ENCODE results near the gene KCNQ1OT1.
A peak's percentile ranks its signal among the peaks of the same experiment; 100 is the strongest.

The KCNQ1OT1 gene

GRCh38 chr11:2736577-2737225 is 36.9 kb upstream of the KCNQ1OT1 start:
- DNase-seq = no peak

DNA sequence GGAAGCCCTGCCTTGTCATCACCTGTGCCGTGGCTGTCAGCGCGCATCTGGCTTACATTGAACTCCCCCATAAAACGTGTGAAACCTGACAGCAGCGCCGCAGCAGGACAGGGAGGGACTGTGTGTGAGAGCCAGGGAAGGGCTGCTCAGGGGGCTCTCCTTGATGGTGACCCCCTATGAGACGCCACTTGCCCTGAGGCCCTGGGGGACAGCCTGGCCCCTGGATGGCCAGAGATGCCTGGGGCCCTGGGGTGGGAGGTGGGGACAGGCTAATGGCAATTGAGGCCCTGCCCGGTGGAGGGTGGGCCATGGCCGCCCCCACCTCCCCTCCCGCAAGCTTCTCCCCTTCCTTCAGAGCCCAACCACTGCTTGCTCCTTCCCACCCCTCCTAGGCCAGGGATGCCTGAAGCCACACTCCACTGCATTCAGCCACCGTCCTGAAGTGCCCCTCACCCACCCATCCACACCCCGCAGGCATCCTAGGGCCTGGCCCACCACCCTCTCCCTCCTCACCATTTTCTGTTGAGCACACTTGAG is 35.3 kb upstream of the KCNQ1OT1 start:
- DNase-seq = no peak

DNA sequence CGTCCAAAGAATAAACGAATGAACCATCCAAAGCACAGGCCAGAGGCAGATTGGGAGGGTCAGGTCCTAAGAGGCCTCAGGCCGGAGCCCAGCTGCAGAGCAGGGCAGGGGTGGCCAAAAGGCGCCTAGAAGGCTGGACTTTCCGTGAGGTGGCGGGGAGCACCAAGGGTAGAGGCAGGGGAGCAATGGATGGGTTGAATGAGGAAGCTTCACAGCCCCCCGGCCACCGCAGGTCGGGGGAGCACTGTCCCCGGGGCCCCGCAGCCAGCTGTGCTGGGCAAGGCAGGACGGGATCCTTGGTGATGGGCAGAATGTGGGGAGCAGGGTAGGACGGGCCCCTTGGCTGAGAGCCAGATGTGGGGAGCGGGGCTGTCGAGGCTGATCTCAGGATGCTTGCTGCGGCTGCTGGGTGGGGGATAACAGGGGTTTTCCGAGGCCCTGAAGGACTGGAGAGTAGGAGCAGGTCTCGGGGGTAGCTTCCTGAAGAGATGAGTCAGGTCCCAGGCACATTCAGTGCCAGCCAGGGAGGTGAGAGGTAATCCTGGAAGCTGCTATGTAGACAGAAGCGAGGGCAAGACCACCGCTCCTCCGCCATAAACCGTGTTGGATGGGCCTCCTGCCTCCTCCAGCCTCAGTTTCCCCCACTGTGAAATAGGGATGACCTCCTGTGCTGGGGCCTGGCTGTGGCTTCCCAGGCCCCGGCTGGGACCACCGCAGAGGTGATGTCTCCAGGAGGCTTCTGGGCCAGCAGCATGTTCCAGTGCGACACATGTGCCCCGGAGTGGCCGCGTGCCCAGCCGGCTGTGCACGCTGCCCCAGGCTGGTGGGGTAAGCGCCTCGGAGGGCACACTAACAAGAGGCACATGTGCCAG is 34.6 kb upstream of the KCNQ1OT1 start:
- no peak for DNase-seq

- DNase-seq = no peak
Measured at GRCh38 chr11:2732940-2733628, 33.3 kb upstream of the KCNQ1OT1 start.

- peak; percentile 63 to 74 for DNase-seq
Measured at GRCh38 chr11:2732261-2732939, 32.6 kb upstream of the KCNQ1OT1 start.

GRCh38 chr11:2731130-2732125 is 31.6 kb upstream of the KCNQ1OT1 start:
- no peak for DNase-seq

DNA sequence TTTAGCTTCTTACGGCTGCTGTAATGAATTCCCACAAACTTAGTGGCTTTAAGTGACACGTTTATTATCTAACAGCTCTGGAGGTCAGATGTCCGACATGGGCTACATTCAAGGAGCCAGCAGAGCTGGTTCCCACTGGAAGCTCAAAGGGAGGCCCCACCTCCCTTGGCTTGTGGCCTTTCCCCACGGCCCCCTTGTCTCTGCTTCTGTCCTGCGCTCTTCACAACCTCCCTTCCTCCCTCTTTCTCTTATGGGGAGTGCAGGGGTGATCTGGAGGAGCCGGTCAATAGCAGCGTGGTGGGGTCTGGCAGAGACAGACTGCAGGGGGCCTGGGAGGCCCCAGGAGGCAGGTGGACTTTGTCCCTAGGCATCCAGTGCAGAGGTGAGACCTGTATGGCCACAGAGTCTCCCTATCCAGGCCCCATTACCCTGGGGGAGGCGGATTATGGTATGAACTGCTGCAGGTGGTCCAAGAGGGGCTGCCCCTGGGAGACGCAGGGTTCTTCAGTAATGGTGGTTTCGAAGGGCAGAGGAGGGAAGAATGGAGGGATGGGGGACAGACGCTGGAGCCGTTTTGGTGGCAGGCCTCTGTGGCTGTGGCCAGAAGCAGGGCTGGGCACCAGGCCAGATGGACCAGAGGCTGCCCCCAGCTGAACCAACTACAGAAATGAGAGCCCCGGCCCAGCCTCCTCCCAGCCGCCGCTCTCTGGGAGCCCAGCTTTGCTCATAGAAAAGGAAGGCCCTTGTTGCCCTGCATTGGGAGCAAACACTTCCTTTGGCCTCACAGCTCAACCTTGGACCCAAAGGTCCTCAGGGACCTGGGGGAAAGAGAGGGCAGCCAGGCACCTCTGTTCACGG is 30.7 kb upstream of the KCNQ1OT1 start:
- peak; percentile 2 to 46 for DNase-seq

DNA sequence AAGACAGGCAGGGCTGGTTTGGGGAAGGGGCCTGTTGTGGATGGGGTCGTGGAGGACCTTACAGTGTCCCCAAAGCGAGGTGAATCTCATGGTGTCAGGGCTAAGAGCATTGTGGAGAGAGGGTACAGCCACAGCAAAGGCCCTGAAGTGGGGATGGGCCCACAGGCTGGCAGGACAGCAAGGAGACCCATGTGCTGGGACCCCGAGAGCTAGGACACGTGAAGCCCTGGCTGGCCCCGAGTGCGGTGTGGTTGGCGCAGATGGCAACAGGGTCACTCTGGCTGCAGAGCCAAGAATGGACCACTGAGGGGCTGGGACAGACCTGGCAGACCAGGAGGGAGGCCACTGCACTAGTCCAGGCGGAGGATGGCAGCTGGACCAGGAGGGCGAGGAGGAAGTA is 30.0 kb upstream of the KCNQ1OT1 start:
- no peak for DNase-seq

GRCh38 chr11:2728663-2729332 is 29.0 kb upstream of the KCNQ1OT1 start:
- DNase-seq = peak; percentile 82 to 90

- no peak for DNase-seq
Measured at GRCh38 chr11:2728128-2728662, 28.4 kb upstream of the KCNQ1OT1 start.

GRCh38 chr11:2726964-2727363 is 27.2 kb upstream of the KCNQ1OT1 start:
- no peak for DNase-seq

DNA sequence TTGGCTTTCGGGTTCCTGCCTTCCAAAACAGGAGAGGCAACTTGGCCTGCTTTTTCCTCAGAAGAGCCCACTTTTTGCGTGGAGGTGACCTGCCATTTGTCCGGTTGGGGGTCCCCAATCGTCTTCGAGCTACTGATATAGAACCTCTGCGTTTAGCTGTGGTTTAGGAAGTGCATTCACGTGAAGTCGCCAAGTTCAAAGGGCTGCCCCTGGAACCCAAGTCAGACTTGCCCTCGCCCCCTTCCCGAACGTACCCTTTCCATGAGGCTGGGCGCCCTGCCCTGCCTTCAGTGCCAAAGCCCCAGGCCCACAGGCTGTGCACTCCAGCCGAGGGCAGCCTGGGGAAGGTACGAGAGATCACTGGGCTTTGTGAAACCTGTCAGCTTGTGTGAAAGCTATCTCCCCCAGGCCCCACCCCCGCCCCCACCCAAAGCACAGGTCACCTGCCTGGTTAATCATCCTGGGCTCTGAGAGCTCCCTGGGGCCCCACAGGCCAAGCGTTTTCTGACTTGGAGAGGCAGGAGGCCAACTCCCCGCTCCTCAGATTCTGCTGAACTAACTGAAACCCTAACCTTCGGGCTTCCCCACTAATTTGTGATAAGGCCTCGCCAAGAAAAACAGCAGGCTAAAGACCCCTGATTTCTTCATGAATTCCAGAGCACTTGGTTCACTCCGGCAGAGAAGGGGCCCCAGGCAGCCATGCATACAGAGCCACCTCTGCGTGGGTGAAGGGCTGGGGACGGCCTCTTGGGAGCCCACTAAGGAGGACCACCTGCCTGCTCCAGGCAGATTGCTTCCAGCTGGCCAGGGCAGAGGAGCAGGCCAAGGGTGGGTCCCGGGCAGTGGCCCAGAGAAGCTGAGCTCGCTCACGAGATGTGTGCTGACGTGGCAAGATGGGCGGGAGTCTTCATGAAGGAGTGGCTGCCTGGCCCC is 25.8 kb upstream of the KCNQ1OT1 start:
- DNase-seq = no peak

GRCh38 chr11:2724653-2725367 is 25.0 kb upstream of the KCNQ1OT1 start:
- no peak for DNase-seq

DNA sequence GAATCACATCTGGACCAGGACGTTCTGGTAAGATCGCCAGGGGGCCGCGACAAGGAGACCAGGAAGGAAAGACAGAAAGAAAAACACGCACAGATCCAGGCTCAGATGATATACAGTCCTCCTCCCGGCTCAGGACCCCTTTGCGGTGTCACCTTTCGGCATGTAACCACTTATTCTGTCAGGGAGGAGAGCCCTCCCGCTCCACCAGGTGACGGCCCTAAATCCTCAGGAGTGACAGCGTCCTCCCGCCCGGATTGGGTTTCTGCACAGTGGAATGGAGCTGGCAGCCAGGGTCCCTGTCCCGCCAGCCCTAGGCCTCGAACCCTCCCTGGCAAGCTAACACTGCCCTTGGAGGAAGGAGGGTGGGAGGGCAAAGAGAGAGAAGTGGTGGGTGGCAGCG is 24.3 kb upstream of the KCNQ1OT1 start:
- DNase-seq = no peak

- no peak for DNase-seq
Measured at GRCh38 chr11:2722955-2723354, 23.2 kb upstream of the KCNQ1OT1 start.

GRCh38 chr11:2721210-2721916 is 21.6 kb upstream of the KCNQ1OT1 start:
- no peak for DNase-seq

Data from hippocampal formation (tissue), 2 donors.